Measurements from ENCODE around the gene ONECUT3. TPM values are rescaled to one million over a fixed set of nuclear protein-coding genes. Genes with fewer than 3 reads are reported as not detected.

Gene ONECUT3
- total and polyA plus RNA-seq, 9 of the 15 experiments (the other 6 are each of a cell fraction or from before 2014, with no cell fraction given): not detected

- TF ChIP-seq, protein P1, sequence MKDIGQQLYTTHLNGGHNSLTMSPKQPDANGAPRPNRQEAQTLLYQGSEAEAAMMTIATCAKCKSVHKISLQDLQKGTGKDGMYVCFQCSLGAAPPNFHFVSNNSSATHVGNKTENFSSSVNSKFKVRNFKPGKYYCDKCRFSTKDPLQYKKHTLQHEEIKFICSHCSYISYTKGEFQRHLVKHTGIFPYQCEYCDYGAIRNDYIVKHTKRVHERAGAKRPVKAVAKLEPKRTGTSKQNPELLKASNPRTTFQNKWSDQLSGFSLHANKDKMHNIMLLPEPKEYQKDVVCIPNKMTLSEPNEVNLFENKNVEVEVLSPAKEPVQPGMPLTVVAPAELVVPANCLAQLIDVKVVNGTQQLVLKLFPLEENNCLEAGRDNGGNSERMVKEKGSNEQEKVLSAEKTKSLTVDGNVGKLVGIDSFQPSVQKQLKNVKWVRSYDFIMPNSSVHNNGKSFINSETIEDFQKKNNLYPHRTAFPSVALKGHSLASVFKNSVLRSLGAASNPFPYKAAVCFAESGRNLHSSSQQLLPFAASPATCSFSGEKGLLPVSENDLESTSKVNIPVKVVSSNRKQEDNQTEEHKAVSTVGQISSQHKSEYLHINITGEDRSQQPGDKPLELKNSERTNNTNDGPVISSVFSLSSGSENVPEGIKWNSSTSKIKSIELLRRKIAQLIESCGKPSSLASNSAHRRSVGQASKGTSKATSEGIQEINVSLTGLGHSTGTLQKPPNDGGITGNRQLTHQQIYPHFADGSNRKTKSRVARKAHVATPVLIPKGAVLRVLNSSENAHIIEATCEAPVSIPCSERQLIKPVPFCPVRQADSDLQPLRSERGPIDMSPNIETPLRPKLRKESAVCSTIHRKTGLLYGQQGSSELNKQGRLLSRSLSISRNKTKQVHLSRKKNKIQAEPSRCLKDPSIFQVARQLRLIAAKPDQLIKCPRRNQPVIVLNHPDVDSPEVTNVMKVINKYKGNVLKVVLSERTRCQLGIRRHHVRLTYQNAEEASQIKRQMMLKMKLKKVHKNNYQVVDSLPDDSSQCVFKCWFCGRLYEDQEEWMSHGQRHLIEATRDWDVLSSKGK (CRISPR knock-in tag; IDR thresholded peaks at IDR 0.05): no peak
- TF ChIP-seq E2F8 (IDR thresholded peaks at IDR 0.05; ENCODE audit: low read depth, partially characterized antibody) (peak; percentile 37), TGIF2 (CRISPR knock-in tag; IDR thresholded peaks at IDR 0.05) (no peak), SNRNP70 (optimal IDR thresholded peaks at IDR 0.05; ENCODE audit: low read depth, low read length) (no peak), DACH1 (IDR thresholded peaks at IDR 0.05; ENCODE audit: partially characterized antibody) (peak; percentile 71), CREBBP (IDR thresholded peaks at IDR 0.05; ENCODE audit: low read depth, low read length) (no peak), ETS2 (tag; IDR thresholded peaks at IDR 0.05; ENCODE audit: borderline replicate concordance, poor library complexity, severe bottlenecking) (no peak), XRCC3 (IDR thresholded peaks at IDR 0.05) (no peak), ZBTB43 (CRISPR knock-in tag; IDR thresholded peaks at IDR 0.05) (no peak), BHLHE40 (IDR thresholded peaks at IDR 0.05; ENCODE audit: low read length) (no peak), SAFB2 (IDR thresholded peaks at IDR 0.05; ENCODE audit: borderline replicate concordance, low read depth, low read length, severe bottlenecking) (no peak), KAT2B (IDR thresholded peaks at IDR 0.05; ENCODE audit: low read depth, low read length) (no peak), MCM3 (IDR thresholded peaks at IDR 0.05) (no peak), ZZZ3 (IDR thresholded peaks at IDR 0.05) (no peak), RBM34 (IDR thresholded peaks at IDR 0.05; ENCODE audit: borderline replicate concordance, insufficient read depth, low read length) (no peak), PHB2 (IDR thresholded peaks at IDR 0.05; ENCODE audit: low read depth) (no peak), HDAC8 (tag; IDR thresholded peaks at IDR 0.05) (no peak), ZNF3 (CRISPR knock-in tag; IDR thresholded peaks at IDR 0.05) (no peak), NR3C1 (CRISPR knock-in tag; IDR thresholded peaks at IDR 0.05) (no peak), GABPB2 (CRISPR knock-in tag; conservative IDR thresholded peaks at IDR 0.05) (no peak), SRSF3 (IDR thresholded peaks at IDR 0.05; ENCODE audit: insufficient read depth, low read length) (no peak)
These were observed 72.7 kb downstream of the ONECUT3 start (continued) for GRCh38 chr19:1825909-1826556.
